GM21447 (cell line): Measurements from ENCODE around the gene MROH8.
"Not testable (repeated sequence)": the region's sequence is repeated elsewhere in the genome, so short reads cannot be mapped to it uniquely, and the experiment has no call there.

Source experiments
- ATAC-seq: cut with Tn5 transposase; IDR thresholded peaks from one replicate; pipeline ENCODE4 v1.9.1; 2021; ENCODE audit not compliant: unreplicated experiment

MROH8 gene

DNA sequence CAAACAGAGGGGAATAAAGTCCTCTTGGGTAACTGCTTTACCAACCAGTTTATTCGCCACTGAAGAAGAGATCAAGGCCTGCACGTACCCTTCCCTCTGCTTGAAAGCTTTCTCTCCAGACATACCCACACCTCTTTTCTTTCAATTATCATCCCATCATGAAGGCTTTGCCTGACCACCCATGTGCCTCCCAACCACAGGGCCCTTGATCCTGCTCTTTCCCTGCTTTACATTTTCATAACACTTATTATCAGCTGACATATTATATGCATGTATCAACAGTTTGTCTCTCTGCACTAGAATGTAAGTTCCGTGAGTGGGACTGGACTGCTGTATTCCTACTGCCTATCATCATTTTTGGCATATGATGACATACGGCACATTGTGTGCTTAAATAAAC lies 21.1 kb downstream of the MROH8 start:
- ATAC-seq, result no peak

DNA sequence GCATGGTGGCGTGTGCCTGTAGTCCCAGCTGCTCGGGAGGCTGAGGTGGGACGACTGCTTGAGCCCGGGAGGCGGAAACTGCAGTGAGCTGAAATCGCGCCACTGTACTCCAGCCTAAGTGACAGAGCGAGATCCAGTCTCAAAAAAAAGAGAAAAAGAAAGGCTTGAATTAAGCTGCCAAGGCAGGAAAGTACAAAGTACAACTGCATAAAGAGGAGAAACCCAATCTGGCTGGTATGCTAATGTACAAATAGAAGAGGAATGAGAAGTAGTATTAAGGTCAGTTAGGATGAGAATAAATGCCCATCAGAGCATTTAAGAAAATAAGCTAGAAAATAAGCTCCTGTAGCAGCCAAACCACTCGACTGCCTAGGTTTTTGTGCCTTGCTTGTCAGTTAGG lies 23.4 kb downstream of the MROH8 start:
- no peak for ATAC-seq

DNA sequence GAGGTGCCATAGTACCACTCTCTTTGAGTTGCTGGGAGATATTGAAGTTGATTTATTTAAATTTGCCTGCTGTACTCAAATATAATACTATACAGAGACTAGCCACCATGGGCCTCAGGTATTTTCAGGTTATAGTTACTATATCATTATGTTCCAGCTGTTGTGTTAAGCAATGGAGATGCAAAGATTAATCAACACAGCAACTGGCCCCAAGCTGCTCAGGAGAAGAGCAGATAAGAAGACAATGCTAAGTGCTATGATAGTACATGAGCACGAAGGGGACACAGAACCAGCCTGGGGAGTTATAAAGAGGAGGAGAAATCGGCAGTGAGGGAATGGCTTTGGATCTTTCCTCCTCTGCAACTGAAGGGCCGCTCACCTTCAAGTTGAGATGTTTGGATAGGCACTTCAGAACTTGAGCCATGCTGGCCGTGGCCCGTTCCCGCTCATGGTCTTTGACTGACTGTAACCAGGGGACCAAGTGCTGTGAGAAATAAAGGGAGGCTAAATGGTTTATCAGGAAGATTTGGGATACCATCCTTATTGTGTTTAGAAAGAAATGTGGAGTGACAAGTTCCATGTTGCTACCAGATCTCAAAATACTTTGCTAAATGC lies 24.6 kb downstream of the MROH8 start:
- ATAC-seq, result no peak

DNA sequence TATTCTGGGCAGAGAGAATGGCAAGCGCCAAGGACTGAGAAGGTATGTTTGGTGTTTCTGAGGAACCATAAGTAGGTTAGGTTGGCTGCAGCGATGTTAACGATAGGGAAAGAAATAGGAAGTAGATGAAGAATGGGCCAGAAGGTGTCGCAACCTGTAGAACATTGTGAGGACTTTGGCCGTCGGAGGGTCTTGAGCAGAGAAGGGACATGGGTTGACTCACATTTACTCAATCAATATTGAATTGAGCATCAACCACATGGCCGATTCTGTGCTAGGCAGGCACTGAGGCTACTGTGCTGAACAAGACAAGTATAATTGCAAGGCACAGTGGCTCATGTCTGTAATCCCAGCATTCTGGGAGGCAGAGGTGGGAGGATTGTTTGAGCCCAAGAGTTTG lies 27.1 kb downstream of the MROH8 start:
- ATAC-seq, result no peak

DNA sequence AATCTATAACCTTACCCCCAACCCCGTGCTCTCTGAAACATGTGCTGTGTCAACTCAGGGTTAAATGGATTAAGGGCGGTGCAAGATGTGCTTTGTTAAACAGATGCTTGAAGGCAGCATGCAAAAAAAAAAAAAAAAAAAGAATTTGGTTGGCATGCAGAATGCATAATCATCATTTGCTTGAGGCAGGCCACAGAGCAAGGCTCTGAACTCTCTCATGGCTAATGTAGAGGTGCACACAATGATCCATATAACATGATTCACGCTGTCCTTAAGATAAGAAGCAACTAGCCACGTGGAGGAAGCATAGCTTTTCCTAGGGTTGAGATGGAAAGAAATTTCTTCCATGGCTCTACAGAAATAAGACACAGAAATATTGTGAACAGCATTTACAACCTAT lies 27.8 kb downstream of the MROH8 start:
- ATAC-seq, result no peak

DNA sequence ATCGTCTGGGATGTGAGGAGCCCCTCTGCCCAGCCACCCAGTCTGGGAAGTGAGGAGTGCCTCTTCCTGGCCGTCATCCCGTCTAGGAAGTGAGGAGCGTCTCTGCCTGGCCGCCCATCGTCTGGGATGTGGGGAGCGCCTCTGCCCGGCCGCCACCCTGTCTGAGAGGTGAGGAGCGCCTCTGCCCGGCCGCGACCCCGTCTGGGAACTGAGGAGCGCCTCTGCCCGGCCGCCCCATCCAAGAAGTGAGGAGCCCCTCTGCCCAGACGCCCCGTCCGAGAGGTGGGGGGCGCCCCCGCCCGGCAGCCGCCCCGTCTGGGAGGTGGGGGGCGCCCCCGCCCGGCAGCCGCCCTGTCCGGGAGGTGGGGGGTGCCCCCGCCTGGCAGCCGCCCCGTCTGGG lies 28.5 kb downstream of the MROH8 start:
- ATAC-seq, result not testable (repeated sequence)

DNA sequence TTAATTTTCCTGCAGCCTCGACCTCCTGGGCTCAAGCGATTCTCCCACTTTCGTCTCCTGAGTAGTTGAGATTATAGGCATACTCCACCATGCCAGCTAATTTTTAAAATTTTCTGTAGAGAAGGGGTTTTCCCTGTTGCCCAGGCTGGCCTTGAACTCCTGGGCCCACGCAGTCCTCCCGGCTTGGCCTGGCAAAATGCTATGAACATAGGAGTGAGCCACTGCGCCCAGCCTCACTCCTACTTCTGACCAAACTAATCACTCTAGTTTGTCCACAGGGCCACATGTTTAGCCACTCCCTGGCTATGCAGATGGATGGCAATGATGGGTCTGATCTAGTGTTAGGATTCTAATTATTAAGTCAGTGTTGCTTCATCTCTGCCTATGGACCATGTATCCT lies 32.1 kb downstream of the MROH8 start:
- ATAC-seq, result no peak

DNA sequence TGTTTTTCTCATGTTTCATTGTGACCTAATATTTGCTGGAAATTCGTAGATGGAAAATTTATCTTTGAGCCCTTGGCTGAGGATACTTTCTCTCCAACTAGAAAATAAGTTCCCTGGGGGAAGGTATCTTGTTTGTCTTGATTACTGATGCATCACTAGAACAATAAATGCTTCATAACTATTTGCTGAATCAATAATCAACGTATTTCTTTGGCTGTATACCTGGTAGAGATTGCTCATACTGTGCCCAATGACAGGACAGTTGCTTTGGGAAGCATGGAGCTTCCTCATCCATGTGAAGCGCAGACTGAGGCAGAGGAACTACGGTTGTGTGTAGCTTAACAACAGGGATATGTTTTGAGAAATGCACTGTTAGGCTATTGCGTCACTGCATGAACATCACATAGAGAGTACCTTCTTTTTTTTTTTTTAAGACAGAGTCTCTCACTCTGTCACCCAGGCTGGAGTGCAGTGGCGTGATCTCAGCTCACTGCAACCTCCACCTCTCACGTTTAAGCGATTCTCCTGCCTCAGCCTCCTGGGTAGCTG lies 34.4 kb downstream of the MROH8 start:
- ATAC-seq, result no peak

DNA sequence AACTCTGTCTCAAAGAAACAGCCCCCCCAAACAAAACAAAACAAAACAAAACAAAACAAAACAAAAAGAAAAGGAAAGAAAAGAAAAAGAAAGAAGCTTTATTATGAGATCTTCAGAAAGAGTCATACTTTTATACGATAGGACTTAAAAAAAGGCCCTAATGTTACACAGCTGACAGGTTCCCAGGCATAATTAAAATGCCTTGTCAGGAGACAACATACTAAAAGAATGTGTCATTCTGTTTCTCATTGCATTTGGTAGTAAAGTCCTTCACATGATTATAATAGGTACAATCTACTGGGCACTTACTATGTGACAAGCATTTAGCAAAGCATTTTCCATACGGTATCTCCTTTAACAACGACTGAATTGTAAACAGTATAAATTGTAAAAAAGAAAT lies 36.6 kb downstream of the MROH8 start:
- ATAC-seq, result no peak

DNA sequence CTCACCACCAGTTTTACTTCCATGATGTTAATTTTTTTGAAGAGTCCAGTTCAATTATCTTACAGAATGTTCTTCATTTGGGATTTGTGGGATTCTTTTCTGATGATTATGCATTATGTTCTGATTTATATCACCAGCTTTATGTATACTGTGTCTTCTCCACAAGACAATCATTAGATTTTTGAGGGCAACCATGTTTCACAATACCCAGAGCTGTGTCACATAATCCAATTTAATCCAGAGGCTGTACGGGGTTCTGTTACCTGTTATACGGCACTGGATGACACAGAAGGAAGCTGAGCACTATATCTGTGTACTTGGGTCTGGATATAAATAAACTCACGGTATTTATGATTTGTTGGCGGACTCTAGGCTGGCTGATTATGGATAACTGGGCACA lies 41.8 kb downstream of the MROH8 start:
- ATAC-seq, result no peak

DNA sequence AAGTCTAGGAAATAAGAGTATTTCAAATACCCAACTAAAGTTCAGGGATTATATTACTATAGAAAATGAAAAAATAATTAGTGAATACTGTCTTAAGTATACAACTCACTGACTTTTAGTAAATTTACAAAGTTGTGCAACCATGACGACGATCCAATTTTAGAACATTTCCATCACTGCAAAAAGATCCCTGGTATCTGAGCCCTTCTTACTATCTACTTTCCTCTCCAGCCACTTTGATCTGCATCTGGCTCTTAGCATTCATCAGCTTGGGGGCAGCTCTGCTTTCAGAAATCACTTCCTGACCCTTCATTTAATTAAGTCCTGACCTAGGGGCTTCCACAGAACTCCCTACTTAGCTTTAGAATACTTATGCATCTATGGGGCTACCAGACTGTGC lies 45.4 kb downstream of the MROH8 start:
- no peak for ATAC-seq

DNA sequence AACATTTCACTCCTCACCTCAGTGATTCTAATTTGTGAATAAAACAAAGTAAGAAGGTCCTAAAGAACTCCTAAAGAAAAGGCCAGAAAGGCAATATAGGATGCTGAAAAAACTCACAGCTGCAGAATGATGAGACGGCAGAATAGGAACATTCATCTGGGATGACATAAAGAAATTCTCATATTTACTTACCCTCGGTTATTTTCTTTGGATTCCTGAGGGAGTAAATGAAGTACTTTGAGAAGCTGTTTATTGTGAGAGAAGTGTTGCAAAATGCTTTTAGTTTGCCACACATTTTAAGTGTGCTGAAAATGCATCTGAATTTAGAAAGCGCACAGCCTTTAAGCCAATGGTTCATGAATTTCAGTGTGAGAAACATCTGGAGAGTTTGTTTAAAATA lies 47.9 kb downstream of the MROH8 start:
- ATAC-seq, result no peak

DNA sequence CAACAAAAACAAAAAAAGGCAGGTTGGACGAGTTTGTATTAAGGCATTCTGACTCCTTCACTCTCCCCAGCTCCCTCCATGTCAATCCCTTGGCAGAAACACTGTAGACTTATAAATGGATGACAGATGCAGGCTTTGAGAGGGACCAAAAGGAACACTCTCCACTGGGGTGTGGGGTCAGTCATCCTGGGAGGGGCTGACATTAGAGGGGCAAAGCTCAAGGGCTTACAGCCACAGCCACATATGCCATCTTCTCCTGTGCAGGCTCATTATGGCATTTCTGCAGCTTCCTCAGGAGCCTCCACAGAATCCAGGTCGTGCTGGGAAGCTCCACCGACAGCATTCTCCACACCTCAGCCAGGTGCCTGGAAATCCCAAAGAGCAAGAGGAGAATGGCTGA lies 50.5 kb downstream of the MROH8 start:
- no peak for ATAC-seq

DNA sequence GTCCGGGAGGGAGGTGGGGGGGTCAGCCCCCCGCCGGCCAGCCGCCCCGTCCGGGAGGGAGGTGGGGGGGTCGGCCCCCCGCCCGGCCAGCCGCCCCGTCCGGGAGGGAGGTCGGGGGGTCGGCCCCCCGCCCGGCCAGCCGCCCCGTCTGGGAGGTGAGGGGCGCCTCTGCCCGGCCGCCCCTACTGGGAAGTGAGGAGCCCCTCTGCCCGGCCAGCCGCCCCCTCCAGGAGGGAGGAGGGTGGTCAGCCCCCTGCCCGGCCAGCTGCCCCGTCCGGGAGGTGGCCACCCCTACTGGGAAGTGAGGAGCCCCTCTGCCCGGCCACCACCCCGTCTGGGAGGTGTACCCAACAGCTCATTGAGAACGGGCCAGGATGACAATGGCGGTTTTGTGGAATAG lies 53.1 kb downstream of the MROH8 start:
- not testable (repeated sequence) for ATAC-seq

DNA sequence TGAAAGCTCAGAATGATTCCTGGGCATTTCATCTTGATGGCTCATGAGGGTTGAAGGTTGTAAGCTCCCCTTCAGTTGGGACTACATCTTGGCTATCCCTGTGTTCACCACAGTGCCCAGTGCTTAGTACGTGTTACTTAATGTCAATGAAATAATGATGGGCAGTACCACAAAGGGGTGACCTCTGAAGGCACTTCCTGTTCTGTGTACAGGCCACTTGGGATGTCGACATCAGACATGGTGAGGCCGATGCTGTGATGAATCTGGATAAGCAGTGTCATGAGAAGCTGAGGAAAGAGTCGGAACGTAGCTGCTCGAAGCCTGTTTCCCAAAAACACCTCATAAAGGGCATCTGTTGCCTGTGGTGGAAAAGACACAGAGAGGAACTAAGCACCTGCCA lies 55.9 kb downstream of the MROH8 start:
- ATAC-seq, result no peak

DNA sequence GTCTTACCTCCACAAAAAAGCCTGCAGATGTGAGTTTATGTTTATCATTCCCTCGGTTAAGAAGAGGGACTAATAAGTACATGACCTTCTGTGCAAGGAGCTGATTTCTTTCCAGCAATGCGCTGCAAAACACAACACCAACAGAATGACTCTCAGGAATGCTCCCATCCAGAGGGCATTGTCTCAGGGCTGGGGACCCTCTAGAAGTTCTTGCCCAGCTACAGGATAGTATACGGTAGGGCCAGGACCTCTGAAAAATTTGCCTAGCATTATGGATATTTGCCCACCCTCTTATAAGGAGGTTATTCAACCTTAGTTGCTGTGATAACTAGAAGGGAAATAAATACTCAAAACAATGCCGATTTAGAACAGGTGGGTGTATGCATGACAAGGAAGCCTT lies 58.9 kb downstream of the MROH8 start:
- no peak for ATAC-seq

DNA sequence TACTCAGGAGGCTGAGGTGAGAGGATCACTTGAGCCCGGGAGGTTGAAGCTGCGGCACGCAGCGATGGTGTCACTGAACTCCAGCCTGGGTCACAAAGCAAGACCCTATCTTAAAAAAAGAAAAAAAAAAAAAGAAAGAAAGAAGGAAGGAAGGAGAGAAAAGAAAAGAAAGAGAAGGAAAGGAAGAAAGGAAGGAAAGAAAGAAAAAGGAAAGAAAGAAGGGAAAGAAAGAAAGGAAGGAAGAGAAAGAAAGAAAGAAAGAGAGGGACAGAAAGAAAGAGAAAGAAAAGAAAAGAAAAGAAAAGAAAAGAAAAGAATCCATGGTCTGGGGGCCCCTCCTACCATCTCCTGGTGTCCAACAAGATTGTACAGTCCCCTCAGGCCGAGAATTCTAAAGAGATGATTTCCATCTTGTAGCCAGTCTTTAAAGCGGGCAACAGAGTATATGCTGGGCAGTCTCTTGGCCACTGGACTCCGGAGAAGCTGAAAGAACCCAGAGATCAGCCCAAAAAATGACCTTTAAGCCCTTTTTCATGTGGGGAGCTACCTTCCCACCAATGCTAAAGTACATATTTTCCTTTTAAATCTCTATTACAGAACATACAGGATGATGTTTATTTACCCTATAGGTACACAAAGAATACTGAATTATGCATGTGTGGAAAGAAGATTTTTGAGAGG lies 59.9 kb downstream of the MROH8 start:
- no peak for ATAC-seq

DNA sequence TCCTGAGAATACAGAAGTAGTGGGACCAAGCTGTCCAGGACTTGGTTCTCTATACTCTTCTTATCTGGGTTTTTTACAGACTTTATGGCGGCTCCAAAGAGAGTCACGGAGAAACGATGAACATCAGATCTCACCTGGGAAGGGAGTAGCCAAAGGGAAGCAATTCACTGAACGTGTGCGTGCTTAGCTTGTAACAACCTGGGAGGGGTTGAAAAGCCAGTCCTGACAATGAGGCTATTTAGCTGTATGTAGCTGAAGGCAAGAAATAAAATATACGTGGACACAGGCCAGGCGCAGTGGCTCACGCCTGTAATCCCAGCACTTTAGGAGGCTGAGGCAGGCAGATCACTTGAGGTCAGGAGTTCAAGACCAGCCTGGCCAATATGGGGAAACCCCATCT lies 65.3 kb downstream of the MROH8 start:
- ATAC-seq, result no peak

DNA sequence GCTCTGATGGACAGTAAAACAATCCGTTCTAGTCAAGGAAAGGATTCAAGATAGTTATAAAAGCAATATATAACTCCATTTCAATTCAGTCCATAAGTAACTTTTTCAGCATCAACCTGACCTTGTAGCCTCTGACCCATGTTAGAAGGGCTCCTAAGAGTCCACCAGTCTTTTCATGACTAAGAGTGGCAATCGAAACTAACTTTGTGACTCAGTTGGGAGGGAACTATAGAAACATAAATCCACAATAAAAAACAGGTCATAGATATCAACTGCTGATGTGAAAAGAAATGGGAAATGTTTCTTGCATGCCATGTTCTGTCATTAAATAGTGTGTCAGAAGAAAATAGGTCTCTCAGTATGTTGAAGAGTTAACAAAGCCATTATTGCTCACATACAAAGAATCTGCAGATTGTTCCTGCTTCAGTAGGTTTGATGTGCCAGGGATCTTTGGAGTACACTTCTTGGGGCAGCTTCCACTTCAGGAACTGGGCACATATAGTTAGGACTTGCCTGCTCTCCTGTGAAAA lies 67.4 kb downstream of the MROH8 start:
- no peak for ATAC-seq

DNA sequence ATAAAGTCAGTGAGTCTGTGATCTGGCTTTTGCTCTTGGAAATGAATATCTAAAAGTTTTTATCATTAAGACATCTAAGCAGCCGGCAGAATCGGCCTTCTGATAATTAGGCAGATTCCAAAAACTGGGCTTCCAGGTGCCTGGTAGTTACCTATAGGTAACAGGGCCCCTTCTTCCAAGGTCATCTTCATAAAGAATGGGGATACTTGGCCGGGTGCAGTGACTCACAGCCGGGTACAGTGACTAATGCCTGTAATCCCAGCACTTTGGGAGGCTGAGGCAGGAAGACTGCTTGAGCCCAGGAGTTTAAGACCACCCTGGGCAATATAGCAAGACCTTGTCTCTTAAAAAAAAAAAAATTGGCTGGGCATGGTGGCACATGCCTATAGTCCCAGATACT lies 70.7 kb downstream of the MROH8 start:
- no peak for ATAC-seq

DNA sequence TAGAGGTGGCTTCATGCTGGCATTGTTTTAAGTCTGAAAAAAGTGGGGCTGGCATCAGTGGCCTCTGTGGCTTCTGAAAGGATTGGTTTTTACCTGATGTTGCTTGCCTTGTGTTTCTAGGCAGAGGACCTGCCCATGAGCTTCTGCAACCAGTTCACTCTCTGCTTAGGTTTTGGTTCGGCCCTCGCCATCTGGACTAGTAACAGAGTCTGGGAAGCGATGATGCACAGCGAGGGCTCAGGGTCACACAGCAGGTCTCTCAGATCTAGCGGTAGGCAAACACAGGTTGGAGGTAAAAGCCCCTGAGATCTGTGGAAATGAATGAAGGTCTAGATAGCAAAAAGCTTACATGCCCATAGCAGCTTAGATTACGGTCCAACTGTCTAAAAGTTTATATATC lies 76.8 kb downstream of the MROH8 start:
- no peak for ATAC-seq

DNA sequence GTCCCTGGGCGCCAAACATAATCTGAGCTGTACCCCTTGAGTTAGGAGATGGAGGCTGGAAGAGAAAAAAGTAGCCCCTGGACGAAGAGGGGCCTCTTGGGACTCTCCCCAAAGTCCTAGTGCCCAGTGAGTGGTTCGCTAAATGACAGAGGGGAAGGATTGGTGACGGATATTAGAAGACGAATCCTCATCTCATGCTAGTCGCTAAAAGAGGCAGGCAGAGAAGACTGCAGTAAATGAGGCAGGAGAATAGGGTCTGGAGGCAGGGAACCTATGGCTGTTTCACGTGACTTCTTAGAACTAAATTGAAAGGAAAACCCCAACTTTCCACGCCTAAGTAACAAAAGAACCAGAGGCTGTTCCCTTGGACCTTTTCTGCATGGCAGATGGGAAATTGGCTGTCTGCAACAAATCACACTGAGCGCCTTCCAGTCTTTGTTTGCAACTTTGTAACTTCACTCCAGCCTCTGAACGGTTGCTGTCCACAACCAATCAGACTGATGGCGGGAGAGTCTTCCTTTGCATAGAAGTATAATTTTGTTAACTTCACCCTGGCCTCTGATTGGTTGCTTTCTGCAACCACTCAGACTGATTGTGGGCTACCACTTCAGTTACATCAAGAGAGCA lies 82.8 kb downstream of the MROH8 start:
- no peak for ATAC-seq
